Skeletal muscle tissue (tissue), 4 donors: Measurements from ENCODE around the gene CD163L1. TPM values are rescaled to one million over a fixed set of nuclear protein-coding genes. Genes with fewer than 3 reads are reported as not detected.
"Not testable (repeated sequence)": the region's sequence is repeated elsewhere in the genome, so short reads cannot be mapped to it uniquely, and the experiment has no call there.

Experiments
- H3K27ac ChIP-seq: one replicate; pipeline ENCODE4 v1.7.0; 2013; ENCODE audit warnings: mild to moderate bottlenecking, low read depth, low read length, inconsistent platforms
- H3K27me3 ChIP-seq, 3 donors: one replicate each; pipeline ENCODE4 v1.7.0; 2013; ENCODE audit warnings: low read length in 3 of 3; ENCODE audit not compliant: control insufficient read depth in 3 of 3, insufficient read depth in 3 of 3
- H3K36me3 ChIP-seq, 3 donors: one replicate each; pipeline ENCODE4 v1.7.0; 2013; ENCODE audit warnings: low read length in 3 of 3; ENCODE audit not compliant: control insufficient read depth in 3 of 3, insufficient read depth in 3 of 3
- H3K4me1 ChIP-seq, 3 donors: one replicate each; pipeline ENCODE4 v1.7.0; 2013; ENCODE audit warnings: low read length in 3 of 3, mild to moderate bottlenecking in 3 of 3; ENCODE audit not compliant: control insufficient read depth in 3 of 3, insufficient read depth in 3 of 3
- H3K4me3 ChIP-seq, 3 donors: one replicate each; pipeline ENCODE4 v1.7.0; 2013; ENCODE audit warnings: low read length in 3 of 3
- H3K9ac ChIP-seq, 3 donors: one replicate each; pipeline ENCODE4 v1.7.0; 2013; ENCODE audit warnings: low read length in 3 of 3, mild to moderate bottlenecking in 3 of 3, moderate library complexity in 2 of 3, low read depth in 1 of 3
- H3K9me3 ChIP-seq, 3 donors: one replicate each; pipeline ENCODE4 v1.7.0; 2013; ENCODE audit warnings: low read length in 3 of 3; ENCODE audit not compliant: control insufficient read depth in 3 of 3
- total RNA-seq: library from RNA; depleted of rRNA; stranded (reverse); fragments of >200 nt; gene quantifications from one replicate; pipeline ENCODE4 v1.2.3, GENCODE V29; 2014
- donor health status: Osteomylitis.

Gene CD163L1
- total RNA-seq, 1 donor from 2014 or later, result 4.7 TPM

DNA sequence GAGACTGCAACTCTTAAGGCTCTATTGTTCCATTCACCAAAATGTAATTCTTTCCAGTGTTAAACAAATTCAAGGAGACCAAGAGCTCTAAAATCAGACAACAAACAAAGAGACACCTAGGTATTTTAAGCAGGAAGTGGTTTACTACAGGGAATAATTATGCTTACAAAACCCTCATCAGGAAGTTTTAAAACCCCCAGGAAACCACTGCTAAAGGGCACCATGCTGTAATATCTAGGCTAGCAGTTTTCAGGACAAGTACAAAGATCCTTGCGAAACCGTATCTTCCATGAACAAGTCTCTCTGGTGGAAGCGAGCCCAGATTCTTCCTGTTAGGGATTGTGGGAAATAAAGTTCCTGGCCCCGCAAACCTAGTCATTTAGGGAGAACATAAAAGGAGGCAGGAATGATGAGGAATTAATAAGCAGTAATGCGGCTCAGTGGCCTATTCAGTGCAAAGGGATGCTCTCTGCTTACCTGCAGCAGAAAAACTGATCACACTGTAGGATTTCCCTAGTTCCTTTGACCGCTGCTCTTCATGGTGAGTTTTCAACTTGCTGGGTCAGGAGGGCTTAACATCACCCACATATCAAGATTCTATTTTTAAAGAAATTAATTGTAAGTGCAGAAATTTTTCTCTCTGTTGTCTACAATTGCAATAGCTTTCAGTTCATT, 97.3 kb downstream of the CD163L1 start:
- H3K36me3 ChIP-seq, result no peaks in the 10 kb centered on the region
- H3K27ac ChIP-seq, result no peak overlapping the region
- H3K4me3 ChIP-seq, result no peak overlapping the region
- peaks cover 0 to 3% (median 3%) of the 10 kb centered on the region in 3 donors for H3K9me3 ChIP-seq
- no peak overlapping the region for H3K9ac ChIP-seq
- H3K27me3 ChIP-seq, result no peaks in the 10 kb centered on the region
- H3K4me1 ChIP-seq, result no peaks in the 10 kb centered on the region

GRCh38 chr12:7344833-7345606, 98.9 kb downstream of the CD163L1 start:
- Histone ChIP-seq H3K27me3 (no peaks in the 10 kb centered on the region), H3K4me1 (no peaks in the 10 kb centered on the region), H3K9me3 (peaks cover 0 to 3% (median 3%) of the 10 kb centered on the region in 3 donors), H3K36me3 (no peaks in the 10 kb centered on the region), H3K27ac (no peak overlapping the region), H3K4me3 (no peak overlapping the region), H3K9ac (no peak overlapping the region)

GRCh38 chr12:7339675-7340074, 104.3 kb downstream of the CD163L1 start:
- Histone ChIP-seq H3K4me3 (no peak overlapping the region), H3K27me3 (no peaks in the 10 kb centered on the region), H3K36me3 (no peaks in the 10 kb centered on the region), H3K4me1 (no peaks in the 10 kb centered on the region), H3K9me3 (peaks cover 0 to 5% (median 3%) of the 10 kb centered on the region in 3 donors), H3K27ac (no peak overlapping the region), H3K9ac (no peak overlapping the region)

GRCh38 chr12:7337790-7338189, 106.2 kb downstream of the CD163L1 start:
- H3K36me3 ChIP-seq, H3K9ac ChIP-seq, H3K27me3 ChIP-seq, H3K9me3 ChIP-seq, H3K4me3 ChIP-seq, H3K27ac ChIP-seq, H3K4me1 ChIP-seq: not testable (repeated sequence)

GRCh38 chr12:7327918-7328317, 116.0 kb downstream of the CD163L1 start:
- Histone ChIP-seq H3K36me3 (no peaks in the 10 kb centered on the region), H3K9ac (no peak overlapping the region), H3K4me1 (no peaks in the 10 kb centered on the region), H3K27me3 (no peaks in the 10 kb centered on the region), H3K4me3 (no peak overlapping the region), H3K27ac (no peak overlapping the region), H3K9me3 (no peaks in the 10 kb centered on the region)

DNA sequence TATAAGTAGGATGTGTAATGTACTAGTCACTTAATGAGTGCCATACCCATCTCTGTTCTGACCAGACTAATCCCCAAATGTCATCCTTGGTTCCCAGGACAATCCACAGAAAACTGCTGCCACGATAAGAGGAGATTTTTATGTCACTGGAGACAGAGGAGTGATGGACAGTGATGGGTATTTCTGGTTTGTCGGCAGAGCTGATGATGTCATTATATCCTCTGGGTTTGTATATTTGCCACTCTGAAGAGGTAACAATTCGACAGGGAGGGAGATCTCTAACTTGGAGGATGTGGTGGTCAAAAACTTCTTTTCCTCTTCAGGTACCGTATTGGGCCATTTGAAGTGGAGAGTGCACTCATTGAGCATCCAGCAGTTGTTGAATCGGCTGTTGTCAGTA, 119.8 kb downstream of the CD163L1 start:
- Histone ChIP-seq H3K4me3 (no peak overlapping the region), H3K36me3 (no peaks in the 10 kb centered on the region), H3K27ac (no peak overlapping the region), H3K9ac (no peak overlapping the region), H3K9me3 (no peaks in the 10 kb centered on the region), H3K4me1 (no peaks in the 10 kb centered on the region), H3K27me3 (no peaks in the 10 kb centered on the region)

DNA sequence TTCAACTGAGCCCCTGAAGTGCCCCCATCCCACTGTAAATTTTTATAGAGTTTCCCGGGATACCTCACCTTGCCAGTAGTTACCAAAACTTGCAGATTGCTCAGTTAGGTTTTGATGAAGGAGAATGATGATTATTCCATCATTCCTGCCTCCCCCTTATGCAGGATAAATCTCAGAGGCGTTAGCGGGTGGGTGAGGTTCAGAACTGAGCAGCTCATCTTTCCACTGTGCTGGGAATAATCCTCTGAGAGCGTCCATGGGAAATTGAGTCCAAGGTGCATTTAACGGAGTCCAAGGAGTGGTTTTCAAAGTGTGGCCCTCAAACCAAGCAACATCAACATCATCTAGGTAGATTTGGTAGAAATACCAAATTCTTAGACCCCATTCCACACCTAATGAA, 121.4 kb downstream of the CD163L1 start:
- H3K9me3 ChIP-seq, result no peaks in the 10 kb centered on the region
- H3K4me3 ChIP-seq, result no peak overlapping the region
- no peaks in the 10 kb centered on the region for H3K4me1 ChIP-seq
- H3K27me3 ChIP-seq, result no peaks in the 10 kb centered on the region
- H3K36me3 ChIP-seq, result no peaks in the 10 kb centered on the region
- no peak overlapping the region for H3K27ac ChIP-seq
- H3K9ac ChIP-seq, result no peak overlapping the region

DNA sequence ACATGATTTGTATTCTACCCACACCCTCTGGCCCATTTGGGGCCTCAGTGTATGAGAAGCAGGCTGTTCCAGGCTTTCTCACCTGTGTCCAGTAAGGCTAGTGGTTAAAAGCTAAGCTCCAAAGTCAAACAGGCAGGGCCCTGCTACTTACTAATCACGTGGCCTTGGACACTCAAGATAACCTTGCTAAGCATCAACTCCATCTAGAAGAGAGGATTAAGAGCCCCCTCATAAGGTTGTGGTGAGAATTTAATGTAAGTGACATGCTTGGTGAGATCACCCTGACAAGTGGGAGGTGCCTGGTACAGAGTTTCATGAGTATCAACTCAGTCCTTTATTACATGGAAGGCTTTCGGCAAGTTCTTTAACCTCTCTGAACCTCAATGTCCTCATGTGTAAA, 122.3 kb downstream of the CD163L1 start:
- H3K36me3 ChIP-seq, result no peaks in the 10 kb centered on the region
- no peaks in the 10 kb centered on the region for H3K27me3 ChIP-seq
- H3K4me3 ChIP-seq, result no peak overlapping the region
- no peaks in the 10 kb centered on the region for H3K9me3 ChIP-seq
- no peaks in the 10 kb centered on the region for H3K4me1 ChIP-seq
- no peak overlapping the region for H3K27ac ChIP-seq
- no peak overlapping the region for H3K9ac ChIP-seq

DNA sequence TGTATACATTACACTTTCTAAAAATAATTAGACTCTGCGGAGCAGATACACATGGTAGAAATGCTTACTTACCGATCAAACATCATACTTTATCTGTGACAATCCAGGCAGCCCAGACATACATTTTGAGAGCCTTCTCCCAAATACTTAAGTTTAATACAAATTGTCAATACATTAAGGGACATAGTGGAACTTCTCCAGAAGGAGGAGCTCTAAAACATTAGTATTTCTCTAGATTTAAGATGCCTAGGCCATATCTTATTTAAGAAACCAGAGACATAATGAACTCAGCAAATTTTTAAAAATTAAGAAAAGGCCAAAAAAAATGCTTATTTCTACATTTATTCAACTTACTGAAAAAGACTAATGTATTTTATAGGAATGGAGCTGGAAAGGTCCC, 124.0 kb downstream of the CD163L1 start:
- H3K4me1 ChIP-seq, result no peaks in the 10 kb centered on the region
- no peak overlapping the region for H3K27ac ChIP-seq
- H3K27me3 ChIP-seq, result no peaks in the 10 kb centered on the region
- H3K4me3 ChIP-seq, result no peak overlapping the region
- no peaks in the 10 kb centered on the region for H3K36me3 ChIP-seq
- no peak overlapping the region for H3K9ac ChIP-seq
- H3K9me3 ChIP-seq, result no peaks in the 10 kb centered on the region

GRCh38 chr12:7310070-7310469, 133.9 kb downstream of the CD163L1 start:
- no peak overlapping the region for H3K9ac ChIP-seq
- no peak overlapping the region for H3K4me3 ChIP-seq
- no peaks in the 10 kb centered on the region for H3K27me3 ChIP-seq
- no peaks in the 10 kb centered on the region for H3K4me1 ChIP-seq
- H3K9me3 ChIP-seq, result no peaks in the 10 kb centered on the region
- H3K27ac ChIP-seq, result no peak overlapping the region
- H3K36me3 ChIP-seq, result no peaks in the 10 kb centered on the region
